SK-N-MC (cell line): ENCODE measurements around the gene MBTPS1.

Experiments
- FOXP2 ChIP-seq: optimal IDR thresholded peaks from 2 replicates; pipeline ENCODE3; 2011; ENCODE audit warnings: mild to moderate bottlenecking, moderate library complexity; ENCODE audit not compliant: insufficient read depth; ENCODE audit errors: extremely low read length, control extremely low read depth
- POLR2AphosphoS5 ChIP-seq: IDR thresholded peaks from 2 replicates; pipeline ENCODE4 v1.6.1; 2012; ENCODE audit warnings: mild to moderate bottlenecking, low read depth, low read length, borderline replicate concordance

- TF ChIP-seq POLR2AphosphoS5, result no peak
- no peak for TF ChIP-seq FOXP2
These were observed 58.5 kb downstream of the MBTPS1 start for GRCh38 chr16:84058211-84058610.
